HepG2 (cell line): Measurements from ENCODE around the gene PNPLA3. TPM values are rescaled to one million over a fixed set of nuclear protein-coding genes. Genes with fewer than 3 reads are reported as not detected.

ENCODE experiments used
- CREB1 ChIP-seq, 2 experiments: fragments of 450-650 bp in 1 of 2; IDR thresholded peaks; 2 replicates each; pipeline ENCODE4 v1.6.1; 2016 to 2017; ENCODE audit warnings: control low read depth in 1 of 2, mild to moderate bottlenecking in 1 of 2, missing compliant biosample characterization in 1 of 2, missing genetic modification characterization in 1 of 2
- KDM5A ChIP-seq: fragments of 200-600 bp; sonication (generic); IDR thresholded peaks from 2 replicates; pipeline ENCODE4 v1.7.0; 2018; ENCODE audit warnings: antibody characterized with exemption, mild to moderate bottlenecking, low read length, borderline replicate concordance
- THAP11 ChIP-seq: IDR thresholded peaks from 2 replicates; pipeline ENCODE4 v1.6.1; 2016; ENCODE audit warnings: missing biosample characterization, missing genetic modification reagents
- XRCC5 ChIP-seq: fragments of 200-400 bp; formaldehyde crosslinking; optimal IDR thresholded peaks from 2 replicates; pipeline ENCODE3; 2017; ENCODE audit warnings: mild to moderate bottlenecking, low read length
- ZNF30 ChIP-seq: sonication (generic); formaldehyde crosslinking; IDR thresholded peaks from 2 replicates; pipeline ENCODE4 v1.5.0; 2020; ENCODE audit warnings: mild to moderate bottlenecking, missing genetic modification reagents
- ZNF367 ChIP-seq: sonication (generic); formaldehyde crosslinking; IDR thresholded peaks from 2 replicates; pipeline ENCODE4 v1.4.0; 2020; ENCODE audit warnings: missing genetic modification reagents, borderline replicate concordance
- ZNF550 ChIP-seq: sonication (generic); formaldehyde crosslinking; IDR thresholded peaks from 2 replicates; pipeline ENCODE4 v1.4.0; 2020; ENCODE audit warnings: mild to moderate bottlenecking, missing genetic modification reagents, borderline replicate concordance
- ZNF577 ChIP-seq: sonication (generic); formaldehyde crosslinking; IDR thresholded peaks from 2 replicates; pipeline ENCODE4 v1.4.0; 2020; ENCODE audit warnings: mild to moderate bottlenecking, low read depth, missing genetic modification reagents, borderline replicate concordance
- polyA plus RNA-seq, 8 experiments: library from polyadenylated mRNA; depleted of rRNA in 3 of 8; stranded (reverse) in 7 of 8; unstranded in 1 of 8; fragments of >200 nt; fragmentation: Illumina TruSeq in 4 of 8; extraction: Trizol in 4 of 8; gene quantifications; 2 replicates each; pipeline versions ENCODE4 v1.2.1 to v1.2.3, GENCODE V29; 2011 to 2016; ENCODE audit warnings: low read depth in 4 of 8, missing spikeins in 1 of 8, mixed read lengths in 1 of 8; ENCODE audit not compliant: insufficient read depth in 1 of 8
- total RNA-seq, 5 experiments: library from RNA; depleted of rRNA; stranded (reverse); fragments of >200 nt; fragmentation: Illumina TruSeq; extraction: Trizol; gene quantifications; 2 replicates each; pipeline ENCODE4 v1.2.3, GENCODE V29; 2016; ENCODE audit warnings: low read depth in 1 of 5
- TF ChIP-seq, protein P1 (sequence below): sonication (generic); formaldehyde crosslinking; IDR thresholded peaks from 2 replicates; pipeline ENCODE4 v1.5.0; 2020; ENCODE audit warnings: mild to moderate bottlenecking, missing genetic modification reagents, borderline replicate concordance
- TF ChIP-seq, protein P2 (sequence below): sonication (generic); formaldehyde crosslinking; IDR thresholded peaks from 2 replicates; pipeline ENCODE4 v1.8.0; 2022; ENCODE audit warnings: mild to moderate bottlenecking, missing genetic modification reagents, moderate library complexity
- TF ChIP-seq, protein P3 (sequence below): sonication (generic); formaldehyde crosslinking; IDR thresholded peaks from 2 replicates; pipeline ENCODE4 v1.5.0; 2020; ENCODE audit warnings: mild to moderate bottlenecking, low read depth, missing genetic modification reagents, borderline replicate concordance
- TF ChIP-seq, protein P4 (sequence below): conservative IDR thresholded peaks from 2 replicates; pipeline ENCODE4 v1.6.1; 2018; ENCODE audit warnings: missing genetic modification reagents
- TF ChIP-seq, protein P5 (sequence below): sonication (generic); formaldehyde crosslinking; IDR thresholded peaks from 2 replicates; pipeline ENCODE4 v1.4.0; 2020; ENCODE audit warnings: mild to moderate bottlenecking, low read depth, missing genetic modification reagents
- TF ChIP-seq, protein P6 (sequence below): sonication (generic); IDR thresholded peaks from 2 replicates; pipeline ENCODE4 v1.6.1; 2016; ENCODE audit warnings: low read depth, borderline replicate concordance

Gene PNPLA3
- total and polyA plus RNA-seq, 2 of the 13 experiments (the other 11 are each of a cell fraction or from before 2014, with no cell fraction given) = 16.9 to 19.8 TPM

DNA sequence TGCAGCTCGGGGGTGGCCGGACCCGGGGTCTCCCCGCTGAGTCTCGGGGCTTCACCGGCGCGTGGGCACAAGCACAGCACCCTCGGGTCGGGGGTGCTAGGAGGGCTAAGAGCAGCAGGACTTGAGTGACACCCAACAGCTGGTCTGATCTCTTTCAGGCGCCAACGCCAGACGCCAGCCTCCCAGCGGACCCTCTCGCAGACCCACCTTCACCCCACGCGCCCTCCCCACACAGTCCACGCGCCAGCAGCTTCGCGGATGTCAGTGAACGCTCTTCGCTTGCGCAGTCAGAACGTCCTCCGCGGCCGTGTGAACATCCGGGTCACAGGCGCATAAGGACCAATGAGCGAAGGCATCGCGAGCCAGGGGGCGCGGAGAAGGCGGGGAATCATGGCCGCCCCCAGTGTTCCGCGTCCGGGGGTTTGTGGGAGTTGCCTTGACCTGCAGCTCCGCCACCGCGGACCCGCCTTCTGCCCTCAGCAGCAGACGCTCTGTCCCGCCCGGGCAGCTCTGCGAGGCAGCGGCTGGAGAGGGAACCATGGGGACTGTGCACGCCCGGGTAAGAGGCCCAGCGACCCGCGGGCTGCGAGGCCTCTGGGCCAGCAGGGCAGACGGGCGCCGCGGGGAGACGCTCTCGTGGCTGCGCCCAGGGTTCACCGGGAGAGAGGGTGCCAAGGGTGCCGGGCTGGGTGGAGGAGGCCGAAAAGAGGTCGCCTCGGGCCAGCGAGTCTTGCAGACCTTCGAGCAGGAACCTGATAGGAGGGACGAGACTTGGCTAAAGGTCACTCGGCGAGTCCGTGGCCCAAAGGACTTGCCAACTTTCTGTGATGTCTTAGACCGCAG is 31.7 kb downstream of the PNPLA3 start, which contains the start of gene SAMM50 (continued):
- TF ChIP-seq, protein P1, sequence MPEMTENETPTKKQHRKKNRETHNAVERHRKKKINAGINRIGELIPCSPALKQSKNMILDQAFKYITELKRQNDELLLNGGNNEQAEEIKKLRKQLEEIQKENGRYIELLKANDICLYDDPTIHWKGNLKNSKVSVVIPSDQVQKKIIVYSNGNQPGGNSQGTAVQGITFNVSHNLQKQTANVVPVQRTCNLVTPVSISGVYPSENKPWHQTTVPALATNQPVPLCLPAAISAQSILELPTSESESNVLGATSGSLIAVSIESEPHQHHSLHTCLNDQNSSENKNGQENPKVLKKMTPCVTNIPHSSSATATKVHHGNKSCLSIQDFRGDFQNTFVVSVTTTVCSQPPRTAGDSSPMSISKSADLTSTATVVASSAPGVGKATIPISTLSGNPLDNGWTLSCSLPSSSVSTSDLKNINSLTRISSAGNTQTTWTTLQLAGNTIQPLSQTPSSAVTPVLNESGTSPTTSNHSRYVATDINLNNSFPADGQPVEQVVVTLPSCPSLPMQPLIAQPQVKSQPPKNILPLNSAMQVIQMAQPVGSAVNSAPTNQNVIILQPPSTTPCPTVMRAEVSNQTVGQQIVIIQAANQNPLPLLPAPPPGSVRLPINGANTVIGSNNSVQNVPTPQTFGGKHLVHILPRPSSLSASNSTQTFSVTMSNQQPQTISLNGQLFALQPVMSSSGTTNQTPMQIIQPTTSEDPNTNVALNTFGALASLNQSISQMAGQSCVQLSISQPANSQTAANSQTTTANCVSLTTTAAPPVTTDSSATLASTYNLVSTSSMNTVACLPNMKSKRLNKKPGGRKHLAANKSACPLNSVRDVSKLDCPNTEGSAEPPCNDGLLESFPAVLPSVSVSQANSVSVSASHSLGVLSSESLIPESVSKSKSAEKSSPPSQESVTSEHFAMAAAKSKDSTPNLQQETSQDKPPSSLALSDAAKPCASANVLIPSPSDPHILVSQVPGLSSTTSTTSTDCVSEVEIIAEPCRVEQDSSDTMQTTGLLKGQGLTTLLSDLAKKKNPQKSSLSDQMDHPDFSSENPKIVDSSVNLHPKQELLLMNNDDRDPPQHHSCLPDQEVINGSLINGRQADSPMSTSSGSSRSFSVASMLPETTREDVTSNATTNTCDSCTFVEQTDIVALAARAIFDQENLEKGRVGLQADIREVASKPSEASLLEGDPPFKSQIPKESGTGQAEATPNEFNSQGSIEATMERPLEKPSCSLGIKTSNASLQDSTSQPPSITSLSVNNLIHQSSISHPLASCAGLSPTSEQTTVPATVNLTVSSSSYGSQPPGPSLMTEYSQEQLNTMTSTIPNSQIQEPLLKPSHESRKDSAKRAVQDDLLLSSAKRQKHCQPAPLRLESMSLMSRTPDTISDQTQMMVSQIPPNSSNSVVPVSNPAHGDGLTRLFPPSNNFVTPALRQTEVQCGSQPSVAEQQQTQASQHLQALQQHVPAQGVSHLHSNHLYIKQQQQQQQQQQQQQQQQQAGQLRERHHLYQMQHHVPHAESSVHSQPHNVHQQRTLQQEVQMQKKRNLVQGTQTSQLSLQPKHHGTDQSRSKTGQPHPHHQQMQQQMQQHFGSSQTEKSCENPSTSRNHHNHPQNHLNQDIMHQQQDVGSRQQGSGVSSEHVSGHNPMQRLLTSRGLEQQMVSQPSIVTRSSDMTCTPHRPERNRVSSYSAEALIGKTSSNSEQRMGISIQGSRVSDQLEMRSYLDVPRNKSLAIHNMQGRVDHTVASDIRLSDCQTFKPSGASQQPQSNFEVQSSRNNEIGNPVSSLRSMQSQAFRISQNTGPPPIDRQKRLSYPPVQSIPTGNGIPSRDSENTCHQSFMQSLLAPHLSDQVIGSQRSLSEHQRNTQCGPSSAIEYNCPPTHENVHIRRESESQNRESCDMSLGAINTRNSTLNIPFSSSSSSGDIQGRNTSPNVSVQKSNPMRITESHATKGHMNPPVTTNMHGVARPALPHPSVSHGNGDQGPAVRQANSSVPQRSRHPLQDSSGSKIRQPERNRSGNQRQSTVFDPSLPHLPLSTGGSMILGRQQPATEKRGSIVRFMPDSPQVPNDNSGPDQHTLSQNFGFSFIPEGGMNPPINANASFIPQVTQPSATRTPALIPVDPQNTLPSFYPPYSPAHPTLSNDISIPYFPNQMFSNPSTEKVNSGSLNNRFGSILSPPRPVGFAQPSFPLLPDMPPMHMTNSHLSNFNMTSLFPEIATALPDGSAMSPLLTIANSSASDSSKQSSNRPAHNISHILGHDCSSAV (CRISPR knock-in tag) = no peak
- TF ChIP-seq, protein P2, sequence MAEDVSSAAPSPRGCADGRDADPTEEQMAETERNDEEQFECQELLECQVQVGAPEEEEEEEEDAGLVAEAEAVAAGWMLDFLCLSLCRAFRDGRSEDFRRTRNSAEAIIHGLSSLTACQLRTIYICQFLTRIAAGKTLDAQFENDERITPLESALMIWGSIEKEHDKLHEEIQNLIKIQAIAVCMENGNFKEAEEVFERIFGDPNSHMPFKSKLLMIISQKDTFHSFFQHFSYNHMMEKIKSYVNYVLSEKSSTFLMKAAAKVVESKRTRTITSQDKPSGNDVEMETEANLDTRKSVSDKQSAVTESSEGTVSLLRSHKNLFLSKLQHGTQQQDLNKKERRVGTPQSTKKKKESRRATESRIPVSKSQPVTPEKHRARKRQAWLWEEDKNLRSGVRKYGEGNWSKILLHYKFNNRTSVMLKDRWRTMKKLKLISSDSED (CRISPR knock-in tag) = 0 out of 2 replicates have a peak, but pooled peaks have one; percentile 78
- TF ChIP-seq, protein P3, sequence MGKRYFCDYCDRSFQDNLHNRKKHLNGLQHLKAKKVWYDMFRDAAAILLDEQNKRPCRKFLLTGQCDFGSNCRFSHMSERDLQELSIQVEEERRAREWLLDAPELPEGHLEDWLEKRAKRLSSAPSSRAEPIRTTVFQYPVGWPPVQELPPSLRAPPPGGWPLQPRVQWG (CRISPR knock-in tag) = no peak
- TF ChIP-seq, protein P4, sequence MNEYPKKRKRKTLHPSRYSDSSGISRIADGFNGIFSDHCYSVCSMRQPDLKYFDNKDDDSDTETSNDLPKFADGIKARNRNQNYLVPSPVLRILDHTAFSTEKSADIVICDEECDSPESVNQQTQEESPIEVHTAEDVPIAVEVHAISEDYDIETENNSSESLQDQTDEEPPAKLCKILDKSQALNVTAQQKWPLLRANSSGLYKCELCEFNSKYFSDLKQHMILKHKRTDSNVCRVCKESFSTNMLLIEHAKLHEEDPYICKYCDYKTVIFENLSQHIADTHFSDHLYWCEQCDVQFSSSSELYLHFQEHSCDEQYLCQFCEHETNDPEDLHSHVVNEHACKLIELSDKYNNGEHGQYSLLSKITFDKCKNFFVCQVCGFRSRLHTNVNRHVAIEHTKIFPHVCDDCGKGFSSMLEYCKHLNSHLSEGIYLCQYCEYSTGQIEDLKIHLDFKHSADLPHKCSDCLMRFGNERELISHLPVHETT (CRISPR knock-in tag) = peak; percentile 91
- peak; percentile 91 for TF ChIP-seq THAP11
- TF ChIP-seq, protein P5, sequence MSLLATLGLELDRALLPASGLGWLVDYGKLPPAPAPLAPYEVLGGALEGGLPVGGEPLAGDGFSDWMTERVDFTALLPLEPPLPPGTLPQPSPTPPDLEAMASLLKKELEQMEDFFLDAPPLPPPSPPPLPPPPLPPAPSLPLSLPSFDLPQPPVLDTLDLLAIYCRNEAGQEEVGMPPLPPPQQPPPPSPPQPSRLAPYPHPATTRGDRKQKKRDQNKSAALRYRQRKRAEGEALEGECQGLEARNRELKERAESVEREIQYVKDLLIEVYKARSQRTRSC (CRISPR knock-in tag) = no peak
- no peak for TF ChIP-seq XRCC5
- TF ChIP-seq, protein P6, sequence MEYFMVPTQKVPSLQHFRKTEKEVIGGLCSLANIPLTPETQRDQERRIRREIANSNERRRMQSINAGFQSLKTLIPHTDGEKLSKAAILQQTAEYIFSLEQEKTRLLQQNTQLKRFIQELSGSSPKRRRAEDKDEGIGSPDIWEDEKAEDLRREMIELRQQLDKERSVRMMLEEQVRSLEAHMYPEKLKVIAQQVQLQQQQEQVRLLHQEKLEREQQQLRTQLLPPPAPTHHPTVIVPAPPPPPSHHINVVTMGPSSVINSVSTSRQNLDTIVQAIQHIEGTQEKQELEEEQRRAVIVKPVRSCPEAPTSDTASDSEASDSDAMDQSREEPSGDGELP = peak; percentile 33; the same call in 1 of the 2 replicates
- no peak for TF ChIP-seq ZNF550 (CRISPR knock-in tag)
- no peak for TF ChIP-seq ZNF577 (CRISPR knock-in tag)
- no peak for TF ChIP-seq ZNF367 (CRISPR knock-in tag)
- TF ChIP-seq CREB1 (IDR thresholded peaks at IDR 0.05) = no peak
- peak; percentile 72 for TF ChIP-seq CREB1 (CRISPR knock-in tag; IDR thresholded peaks at IDR 0.05)
- TF ChIP-seq KDM5A = peak; percentile 72
- TF ChIP-seq ZNF30 = peak; percentile 74; the same call in 1 of the 2 replicates
